HuH-7.5 (cell line): ENCODE results near the gene USP2.
A peak's percentile ranks its signal among the peaks of the same experiment; 100 is the strongest.

Experiments
- DNase-seq: peaks from one replicate; pipeline ENCODE4 v3.0.0; 2011; ENCODE audit warnings: low spot score

The USP2 gene

GRCh38 chr11:119322921-119323531, 58.5 kb downstream of the USP2 start:
- DNase-seq: no peak

- DNase-seq: no peak
These were observed 59.1 kb downstream of the USP2 start for GRCh38 chr11:119322360-119322739.

GRCh38 chr11:119320776-119321524, 60.5 kb downstream of the USP2 start:
- DNase-seq: peak; percentile 60

- DNase-seq: no peak
These were observed 61.2 kb downstream of the USP2 start for GRCh38 chr11:119320240-119320775.

- DNase-seq: no peak
These were observed 61.7 kb downstream of the USP2 start for GRCh38 chr11:119319700-119320239.

- DNase-seq: no peak
These were observed 62.3 kb downstream of the USP2 start for GRCh38 chr11:119319136-119319699.

GRCh38 chr11:119318240-119319135, 63.0 kb downstream of the USP2 start:
- no peak for DNase-seq

GRCh38 chr11:119317592-119318239, 63.8 kb downstream of the USP2 start:
- DNase-seq: no peak

GRCh38 chr11:119316729-119317591, 64.5 kb downstream of the USP2 start, which contains the start of gene MCAM:
TSS of gene MCAM (minus strand) at chr11:119317130. CDS start at chr11:119317101, 29 bp downstream.
- DNase-seq: peak; percentile 64

- no peak for DNase-seq
These were observed 65.3 kb downstream of the USP2 start for GRCh38 chr11:119316016-119316728.

GRCh38 chr11:119315131-119316015, 66.1 kb downstream of the USP2 start:
- no peak for DNase-seq

- DNase-seq: no peak
These were observed 66.8 kb downstream of the USP2 start for GRCh38 chr11:119314726-119315125.

- DNase-seq: no peak
These were observed 70.8 kb downstream of the USP2 start for GRCh38 chr11:119310682-119311052.

- DNase-seq: no peak
These were observed 71.4 kb downstream of the USP2 start for GRCh38 chr11:119309953-119310681.

GRCh38 chr11:119309411-119309810, 72.1 kb downstream of the USP2 start:
- DNase-seq: no peak

- no peak for DNase-seq
These were observed 73.5 kb downstream of the USP2 start for GRCh38 chr11:119307974-119308373.

- DNase-seq: no peak
These were observed 74.3 kb downstream of the USP2 start for GRCh38 chr11:119307219-119307618.

- DNase-seq: no peak
These were observed 75.1 kb downstream of the USP2 start for GRCh38 chr11:119306373-119306890.
